BE2C (cell line): Measurements from ENCODE around the gene LST1. TPM values are rescaled to one million over a fixed set of nuclear protein-coding genes. Genes with fewer than 3 reads are reported as not detected.
A peak's percentile ranks its signal among the peaks of the same experiment; 100 is the strongest.

ENCODE experiments used
- DNase-seq: peaks from one replicate; pipeline ENCODE4 v3.0.0-alpha.2; 2020
- H3K27me3 ChIP-seq: fragments of 250-450 bp; sonication (Bioruptor Pico); 2 replicates; pipeline ENCODE4 v1.5.1; 2020; ENCODE audit warnings: mild to moderate bottlenecking
- H3K36me3 ChIP-seq: fragments of 250-450 bp; sonication (Bioruptor Pico); 2 replicates; pipeline ENCODE4 v1.5.1; 2020; ENCODE audit warnings: mild to moderate bottlenecking
- H3K4me1 ChIP-seq: fragments of 250-450 bp; sonication (Bioruptor Pico); 2 replicates; pipeline ENCODE4 v1.5.1; 2020
- H3K4me3 ChIP-seq: 2 replicates; pipeline ENCODE4 v1.5.1; 2011; ENCODE audit warnings: low read depth, low read length
- H3K9me3 ChIP-seq: fragments of 250-450 bp; sonication (Bioruptor Pico); 2 replicates; pipeline ENCODE4 v1.5.1; 2020
- CTCF ChIP-seq: IDR thresholded peaks from 2 replicates; pipeline ENCODE4 v1.5.1; 2012; ENCODE audit warnings: mild to moderate bottlenecking, low read depth, low read length
- polyA plus RNA-seq: library from polyadenylated mRNA; unstranded; fragments of >200 nt; gene quantifications from one replicate; pipeline ENCODE4 v1.2.1, GENCODE V29; 2012; ENCODE audit warnings: low read depth, missing spikeins; ENCODE audit not compliant: insufficient read length, insufficient read depth

The LST1 gene
- 1.8 TPM for polyA plus RNA-seq

- Histone ChIP-seq H3K4me3 (no peak within 1 kb of the TSS), H3K36me3 (no peaks in the 10 kb centered on the region), H3K9me3 (no peaks in the 10 kb centered on the region), H3K27me3 (no peaks in the 10 kb centered on the region), H3K4me1 (peaks cover 13% of the 10 kb centered on the region)
- DNase-seq = no peak
- TF ChIP-seq CTCF = no peak
Measured at GRCh38 chr6:31586008-31586407, at the start of gene LST1. LST1 (plus strand) TSS chr6:31586277; CDS start chr6:31587300, 1,023 bp downstream.

GRCh38 chr6:31538805-31539400 is 47.2 kb upstream of the LST1 start:
- peak overlapping the region; percentile 90 for H3K4me3 ChIP-seq
- H3K36me3 ChIP-seq = peaks cover 70% of the 10 kb centered on the region
- no peaks in the 10 kb centered on the region for H3K4me1 ChIP-seq
- no peaks in the 10 kb centered on the region for H3K9me3 ChIP-seq
- no peak for TF ChIP-seq CTCF
- H3K27me3 ChIP-seq = no peaks in the 10 kb centered on the region
- no peak for DNase-seq

GRCh38 chr6:31540640-31541039 is 45.4 kb upstream of the LST1 start:
- H3K36me3 ChIP-seq = peaks cover 53% of the 10 kb centered on the region
- no peak for TF ChIP-seq CTCF

GRCh38 chr6:31541059-31541657 is 44.9 kb upstream of the LST1 start:
- H3K36me3 ChIP-seq = peaks cover 48% of the 10 kb centered on the region
- DNase-seq = peak; percentile 52
- TF ChIP-seq CTCF = no peak
- peak overlapping the region; percentile 90 for H3K4me3 ChIP-seq
- H3K9me3 ChIP-seq = no peaks in the 10 kb centered on the region
- H3K4me1 ChIP-seq = no peaks in the 10 kb centered on the region
- H3K27me3 ChIP-seq = no peaks in the 10 kb centered on the region

More at GRCh38 chr6:31540640-31541039, 45.4 kb upstream of the LST1 start:
- H3K4me1 ChIP-seq = no peaks in the 10 kb centered on the region
- DNase-seq = no peak
- no peaks in the 10 kb centered on the region for H3K9me3 ChIP-seq
- H3K4me3 ChIP-seq = peak overlapping the region; percentile 90
- H3K27me3 ChIP-seq = no peaks in the 10 kb centered on the region

GRCh38 chr6:31541658-31542521 is 44.2 kb upstream of the LST1 start, which contains the start of gene DDX39B:
DDX39B (minus strand) TSS chr6:31542003; CDS start chr6:31540532, 1,471 bp downstream.
- TF ChIP-seq CTCF = no peak
- H3K4me1 ChIP-seq = no peaks in the 10 kb centered on the region
- no peaks in the 10 kb centered on the region for H3K27me3 ChIP-seq
- H3K36me3 ChIP-seq = peaks cover 40% of the 10 kb centered on the region
- DNase-seq = peak; percentile 96
- peak within 1 kb of the TSS; percentile 90 for H3K4me3 ChIP-seq
- H3K9me3 ChIP-seq = no peaks in the 10 kb centered on the region

GRCh38 chr6:31543639-31544038 is 42.4 kb upstream of the LST1 start:
- Histone ChIP-seq H3K36me3 (peaks cover 23% of the 10 kb centered on the region), H3K4me1 (no peaks in the 10 kb centered on the region), H3K27me3 (no peaks in the 10 kb centered on the region), H3K4me3 (no peak overlapping the region), H3K9me3 (no peaks in the 10 kb centered on the region)
- no peak for DNase-seq
- no peak for TF ChIP-seq CTCF
